A549 (cell line): ENCODE measurements around the gene FEM1A. TPM values are rescaled to one million over a fixed set of nuclear protein-coding genes. Genes with fewer than 3 reads are reported as not detected.

ENCODE experiments used
- ATAC-seq, 2 experiments: fragments of 200-7000 bp in 1 of 2; fragments of >200 bp in 1 of 2; cut with Nextera tagmentation in 1 of 2; cut with Tn5 transposase in 1 of 2; 3 replicates each; pipeline versions ENCODE4 v1.8.0 to v1.9.1; 2018 to 2020; ENCODE audit warnings: mild to moderate bottlenecking in 1 of 2, moderate library complexity in 1 of 2
- CTCF ChIA-PET: fragments of 300-600 bp; sonication (Branson Sonifier 250); formaldehyde crosslinking; extraction: SDS; loops from one replicate; lab custom pipeline; 2021; ENCODE audit warnings: antibody characterized with exemption, inconsistent platforms; lab: Yijun Ruan, JAX
- POLR2A ChIA-PET: fragments of 350-600 bp; formaldehyde crosslinking; extraction: SDS; loops from one replicate; lab custom pipeline; 2021; ENCODE audit warnings: antibody characterized with exemption, inconsistent platforms; lab: Yijun Ruan, JAX
- DNase-seq, 2 experiments: peaks; one replicate each; pipeline versions ENCODE4 v3.0.0 to v3.0.0-alpha.2; 2011 to 2016; ENCODE audit warnings: low read depth in 1 of 2, low spot score in 1 of 2
- FAIRE-seq: peaks from 2 replicates; lab custom pipeline; 2011; peaks lifted over from hg19 to GRCh38; lab: Jason Lieb, UNC
- H3K27ac ChIP-seq, 2 experiments: fragments of >200 bp; sonication (Bioruptor Twin); formaldehyde crosslinking; 3 replicates each; pipeline ENCODE4 v1.5.1; 2016 to 2017
- H3K4me1 ChIP-seq: fragments of >200 bp; sonication (Bioruptor Twin); formaldehyde crosslinking; 3 replicates; pipeline ENCODE4 v1.6.1; 2016
- H3K4me2 ChIP-seq: fragments of >200 bp; sonication (Bioruptor Twin); formaldehyde crosslinking; 3 replicates; pipeline ENCODE4 v1.6.1; 2016
- H3K4me3 ChIP-seq: fragments of >200 bp; sonication (Bioruptor Twin); formaldehyde crosslinking; 3 replicates; pipeline ENCODE4 v1.5.1; 2016
- H3K9me3 ChIP-seq: fragments of >200 bp; sonication (Bioruptor Twin); formaldehyde crosslinking; 3 replicates; pipeline ENCODE4 v1.6.1; 2016
- CBX8 ChIP-seq: fragments of 200-600 bp; sonication (generic); IDR thresholded peaks from 2 replicates; pipeline ENCODE4 v1.6.1; 2016
- EHF ChIP-seq: fragments of 250-450 bp; sonication (Bioruptor Pico); IDR thresholded peaks from 2 replicates; pipeline ENCODE4 v1.5.0; 2020; ENCODE audit warnings: mild to moderate bottlenecking
- EP300 ChIP-seq, 2 experiments: fragments of >200 bp; sonication (Bioruptor Twin); formaldehyde crosslinking; IDR thresholded peaks; 2 replicates in 1 of 2; 3 replicates in 1 of 2; pipeline ENCODE4 v1.6.1; 2016 to 2017
- GATA3 ChIP-seq: IDR thresholded peaks from 2 replicates; pipeline ENCODE4 v1.6.1; 2012; ENCODE audit warnings: borderline replicate concordance
- HOXB5 ChIP-seq: fragments of 250-450 bp; sonication (Bioruptor Pico); IDR thresholded peaks from 2 replicates; pipeline ENCODE4 v1.5.0; 2020; ENCODE audit warnings: mild to moderate bottlenecking, moderate library complexity
- MYC ChIP-seq: IDR thresholded peaks from 2 replicates; pipeline ENCODE4 v1.6.1; 2012; ENCODE audit warnings: mild to moderate bottlenecking, inconsistent platforms, low read length, improper control_type of control experiment, borderline replicate concordance
- SMC3 ChIP-seq: fragments of >200 bp; sonication (Bioruptor Twin); formaldehyde crosslinking; IDR thresholded peaks from 3 replicates; pipeline ENCODE4 v1.6.1; 2018; ENCODE audit warnings: inconsistent platforms
- TFCP2L1 ChIP-seq: fragments of 250-450 bp; sonication (Bioruptor Pico); IDR thresholded peaks from 2 replicates; pipeline ENCODE4 v1.5.0; 2021; ENCODE audit warnings: mild to moderate bottlenecking
- ZC3H11A ChIP-seq: fragments of 450-650 bp; IDR thresholded peaks from 2 replicates; pipeline ENCODE4 v1.6.1; 2014; ENCODE audit warnings: antibody characterized with exemption, mild to moderate bottlenecking
- WGBS: methylation state at CpG from one replicate; pipeline ENCODE4 v1.1.6; 2017; ENCODE audit errors: missing lambda C conversion rate; 5-methylcytosine and 5-hydroxymethylcytosine counted together
- polyA plus RNA-seq, 4 experiments: library from polyadenylated mRNA; depleted of rRNA in 3 of 4; stranded (reverse); fragments of >200 nt; fragmentation: RNase III in 1 of 4; extraction: RNeasy Plus Mini Kit Qiagen cat#74134 plus additional on column Dnase treatment in 1 of 4; gene quantifications; 2 replicates in 3 of 4; 3 replicates in 1 of 4; pipeline ENCODE4 v1.2.3, GENCODE V29; 2011 to 2017
- small RNA-seq, 6 experiments: library from RNA; depleted of rRNA; stranded (forward); fragments of <200 nt; gene quantifications; one replicate each; pipeline ENCODE3, GENCODE V24; 2012

Gene FEM1A
- polyA plus RNA-seq, 2 of the 4 experiments (the other 2 are of a cell fraction) = 3.2 to 4.1 TPM

- POLR2A ChIA-PET = no interaction called here
- no peaks in the 10 kb centered on the region for H3K9me3 ChIP-seq
- ATAC-seq (no peak), DNase-seq (no peak), FAIRE-seq (no peak)
- TF ChIP-seq SMC3 (no peak), HOXB5 (no peak), EHF (CRISPR knock-in tag) (no peak), MYC (no peak), TFCP2L1 (CRISPR knock-in tag) (no peak), EP300 (IDR thresholded peaks at IDR 0.05) (no peak), GATA3 (no peak), ZC3H11A (no peak), CBX8 (no peak)
- 0 out of 3 replicates have a peak, but pooled peaks cover 3% of the 10 kb centered on the region for H3K4me1 ChIP-seq
- WGBS = 96% methylated on average over 7 of the region's 7 CpGs
- no peak overlapping the region for H3K4me2 ChIP-seq
- no peak overlapping the region for H3K4me3 ChIP-seq
- CTCF ChIA-PET = interaction anchor here (3.5 to 14.2 kb wide), 3 partner anchors 15 to 62 kb away, joined by 24 to 240 read pairs (median 67); partner anchors contain the start of gene PLIN3
- no peak overlapping the region for H3K27ac ChIP-seq
Measured at GRCh38 chr19:4849019-4849418, 57.5 kb downstream of the FEM1A start.

Small RNA genes lying within 50 kb of the gene (small RNA-seq; reads per million reads assigned to genes)
- gene MIR7-3 = 0 to 22.9 (median 1.9) reads per million in 6 experiments

Other genes starting within 250 kb of the FEM1A start
- 5.4 and 5.7 TPM in 2 replicates for gene SEMA6B, start 232.1 kb upstream of the FEM1A start, polyA plus RNA-seq (2011; rRNA removed)
- gene SEMA6B, start 232.1 kb upstream of the FEM1A start, polyA plus RNA-seq (2017; fragmentation: RNase III; extraction: RNeasy Plus Mini Kit Qiagen cat#74134 plus additional on column Dnase treatment) = 8.0 to 9.0 TPM (median 9.0 TPM) in 3 replicates
- 3.2 TPM in 2 replicates for gene TNFAIP8L1, start 152.2 kb upstream of the FEM1A start, polyA plus RNA-seq (2011; rRNA removed)
- gene TNFAIP8L1, start 152.2 kb upstream of the FEM1A start, polyA plus RNA-seq (2017; fragmentation: RNase III; extraction: RNeasy Plus Mini Kit Qiagen cat#74134 plus additional on column Dnase treatment) = 4.9 to 5.9 TPM (median 5.4 TPM) in 3 replicates
- gene MYDGF, start 121.4 kb upstream of the FEM1A start, polyA plus RNA-seq (2011; rRNA removed) = 62.1 and 63.3 TPM in 2 replicates
- 101 to 107 TPM (median 104 TPM) in 3 replicates for gene MYDGF, start 121.4 kb upstream of the FEM1A start, polyA plus RNA-seq (2017; fragmentation: RNase III; extraction: RNeasy Plus Mini Kit Qiagen cat#74134 plus additional on column Dnase treatment)
- gene DPP9, start 67.9 kb upstream of the FEM1A start, polyA plus RNA-seq (2011; rRNA removed) = 10.1 and 16.3 TPM in 2 replicates
- gene DPP9, start 67.9 kb upstream of the FEM1A start, polyA plus RNA-seq (2017; fragmentation: RNase III; extraction: RNeasy Plus Mini Kit Qiagen cat#74134 plus additional on column Dnase treatment) = 52.8 to 65.9 TPM (median 53.5 TPM) in 3 replicates
- 0.78 and 2.0 TPM in 2 replicates for gene TICAM1, start 40.0 kb downstream of the FEM1A start, polyA plus RNA-seq (2011; rRNA removed)
- 3.8 to 4.0 TPM (median 3.9 TPM) in 3 replicates for gene TICAM1, start 40.0 kb downstream of the FEM1A start, polyA plus RNA-seq (2017; fragmentation: RNase III; extraction: RNeasy Plus Mini Kit Qiagen cat#74134 plus additional on column Dnase treatment)
- 28.4 and 30.1 TPM in 2 replicates for gene PLIN3, start 75.9 kb downstream of the FEM1A start, polyA plus RNA-seq (2011; rRNA removed)
- 75.7 to 84.3 TPM (median 83.7 TPM) in 3 replicates for gene PLIN3, start 75.9 kb downstream of the FEM1A start, polyA plus RNA-seq (2017; fragmentation: RNase III; extraction: RNeasy Plus Mini Kit Qiagen cat#74134 plus additional on column Dnase treatment)
- not detected in 2 replicates for gene ARRDC5, start 111.2 kb downstream of the FEM1A start, polyA plus RNA-seq (2011; rRNA removed)
- gene ARRDC5, start 111.2 kb downstream of the FEM1A start, polyA plus RNA-seq (2017; fragmentation: RNase III; extraction: RNeasy Plus Mini Kit Qiagen cat#74134 plus additional on column Dnase treatment) = not detected in 3 replicates
- gene UHRF1, start 117.8 kb downstream of the FEM1A start, polyA plus RNA-seq (2011; rRNA removed) = 7.2 and 8.5 TPM in 2 replicates
- gene UHRF1, start 117.8 kb downstream of the FEM1A start, polyA plus RNA-seq (2017; fragmentation: RNase III; extraction: RNeasy Plus Mini Kit Qiagen cat#74134 plus additional on column Dnase treatment) = 50.6 to 52.7 TPM (median 52.3 TPM) in 3 replicates
- 3.0 and 3.2 TPM in 2 replicates for gene KDM4B, start 177.4 kb downstream of the FEM1A start, polyA plus RNA-seq (2011; rRNA removed)
- gene KDM4B, start 177.4 kb downstream of the FEM1A start, polyA plus RNA-seq (2017; fragmentation: RNase III; extraction: RNeasy Plus Mini Kit Qiagen cat#74134 plus additional on column Dnase treatment) = 4.3 to 4.6 TPM (median 4.6 TPM) in 3 replicates